Smooth muscle cell (in vitro differentiated cells): ENCODE results near the gene C1R. TPM values are rescaled to one million over a fixed set of nuclear protein-coding genes. Genes with fewer than 3 reads are reported as not detected.

ENCODE experiments used
- DNase-seq: peaks from one replicate; lab custom pipeline; 2025; ENCODE audit not compliant: unreplicated experiment; lab: John Stamatoyannopoulos, UW
- H2AFZ ChIP-seq: fragments of 200-600 bp; sonication (generic); 2 replicates; pipeline ENCODE4 v1.6.0; 2016; ENCODE audit warnings: antibody characterized with exemption, low read depth, mild to moderate bottlenecking
- H3F3A ChIP-seq: fragments of 200-600 bp; sonication (generic); 2 replicates; pipeline ENCODE4 v1.6.0; 2017; ENCODE audit warnings: antibody characterized with exemption, low read depth
- H3K27ac ChIP-seq: fragments of 200-600 bp; sonication (generic); 2 replicates; pipeline ENCODE4 v1.5.1; 2016; ENCODE audit warnings: low read depth, mild to moderate bottlenecking
- H3K27me3 ChIP-seq: fragments of 200-600 bp; sonication (generic); 2 replicates; pipeline ENCODE4 v1.6.1; 2016; ENCODE audit warnings: low read depth, mild to moderate bottlenecking
- H3K36me3 ChIP-seq: fragments of 200-600 bp; sonication (generic); 2 replicates; pipeline ENCODE4 v1.5.1; 2016; ENCODE audit warnings: low read depth
- H3K4me1 ChIP-seq: fragments of 200-600 bp; sonication (generic); 2 replicates; pipeline ENCODE4 v1.5.1; 2016; ENCODE audit warnings: low read depth
- H3K4me2 ChIP-seq: fragments of 200-600 bp; sonication (generic); 2 replicates; pipeline ENCODE4 v1.6.0; 2016; ENCODE audit warnings: mild to moderate bottlenecking
- H3K4me3 ChIP-seq: fragments of 200-600 bp; sonication (generic); 2 replicates; pipeline ENCODE4 v1.5.1; 2016; ENCODE audit warnings: mild to moderate bottlenecking
- H3K79me2 ChIP-seq: fragments of 200-600 bp; sonication (generic); 2 replicates; pipeline ENCODE4 v1.6.0; 2016; ENCODE audit warnings: low read depth, mild to moderate bottlenecking
- H3K9ac ChIP-seq: fragments of 200-600 bp; sonication (generic); 2 replicates; pipeline ENCODE4 v1.6.0; 2016; ENCODE audit warnings: low read depth
- H3K9me3 ChIP-seq: fragments of 200-600 bp; sonication (generic); replicated peaks from 2 replicates; pipeline ENCODE4 v1.5.1; 2016; ENCODE audit warnings: low read depth
- H4K20me1 ChIP-seq: fragments of 200-600 bp; sonication (generic); 2 replicates; pipeline ENCODE4 v1.6.0; 2016; ENCODE audit warnings: low read depth
- WGBS: methylation state at CpG from one replicate; pipeline ENCODE4 v1.1.7; 2016; ENCODE audit warnings: low lambda C conversion rate; 5-methylcytosine and 5-hydroxymethylcytosine counted together
- polyA plus RNA-seq: library from polyadenylated mRNA; unstranded; fragments of >200 nt; fragmentation: Nextera tagmentation; extraction: Ambion mirVana; gene quantifications from 2 replicates; pipeline ENCODE4 v1.2.1, GENCODE V29; 2016
- total RNA-seq: library from RNA; depleted of rRNA; stranded (reverse); fragments of >200 nt; gene quantifications from 2 replicates; pipeline ENCODE4 v1.2.3, GENCODE V29; 2014
- TF ChIP-seq, protein P1 (sequence below): fragments of 200-600 bp; sonication (generic); IDR thresholded peaks from 2 replicates; pipeline ENCODE4 v1.5.1; 2017; ENCODE audit warnings: borderline replicate concordance, mild to moderate bottlenecking, antibody characterized with exemption; ENCODE audit not compliant: insufficient read depth, poor library complexity, severe bottlenecking

C1R gene
- 51.2 and 58.9 TPM in 2 replicates for total RNA-seq
- polyA plus RNA-seq = 78.7 and 83.8 TPM in 2 replicates

DNA sequence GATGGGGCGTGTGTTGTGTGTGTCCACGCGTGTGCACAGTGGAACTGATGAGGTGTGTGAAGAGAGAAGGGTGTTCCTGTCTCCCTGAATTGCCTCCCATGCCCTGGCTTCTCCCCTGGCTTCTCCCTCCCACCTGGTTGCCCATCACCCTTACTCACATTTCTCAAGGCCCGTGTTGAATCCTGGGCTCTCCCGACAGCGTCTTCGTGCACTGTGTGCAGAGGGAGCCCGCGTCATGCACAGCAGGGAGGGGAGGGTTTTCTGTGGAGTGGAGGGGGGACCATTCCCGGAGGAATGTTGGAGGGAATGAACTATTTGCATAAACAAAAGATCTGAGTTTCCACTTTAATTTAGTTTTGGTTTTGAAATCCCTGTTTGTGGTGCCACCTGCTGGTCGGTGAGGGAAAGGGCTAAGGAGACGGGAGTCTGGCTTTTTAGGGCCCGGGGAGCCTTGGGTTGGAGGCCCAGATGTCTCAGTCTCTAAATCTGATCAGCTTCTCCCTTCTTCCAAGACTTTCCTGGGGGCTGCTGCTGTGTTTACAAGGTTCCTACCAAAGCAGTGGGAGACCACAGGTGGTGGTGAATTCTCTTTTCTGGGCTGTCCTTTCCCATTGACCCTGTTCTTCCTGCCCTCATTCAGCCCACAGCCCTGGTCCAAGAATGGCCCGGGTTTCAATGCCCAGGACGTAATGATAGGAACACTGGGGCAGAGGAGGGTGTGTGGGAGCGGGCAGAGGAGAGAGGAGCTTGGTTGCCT is at the start of gene C1R:
TSS of gene C1R (minus strand) at position 217 of the 757 bp plus-strand sequence. CDS start at position 160, 57 bp downstream.
- Histone ChIP-seq H2AFZ (peak within 1 kb of the TSS; percentile 10), H3K27ac (no peak within 1 kb of the TSS), H3F3A (no peaks in the 10 kb centered on the region), H3K9ac (no peak within 1 kb of the TSS), H3K27me3 (no peaks in the 10 kb centered on the region), H3K36me3 (no peaks in the 10 kb centered on the region), H4K20me1 (no peaks in the 10 kb centered on the region), H3K4me3 (peak within 1 kb of the TSS; percentile 43), H3K9me3 (no peaks in the 10 kb centered on the region), H3K79me2 (no peaks in the 10 kb centered on the region), H3K4me2 (peak within 1 kb of the TSS; percentile 82), H3K4me1 (no peaks in the 10 kb centered on the region)
- TF ChIP-seq, protein P1, sequence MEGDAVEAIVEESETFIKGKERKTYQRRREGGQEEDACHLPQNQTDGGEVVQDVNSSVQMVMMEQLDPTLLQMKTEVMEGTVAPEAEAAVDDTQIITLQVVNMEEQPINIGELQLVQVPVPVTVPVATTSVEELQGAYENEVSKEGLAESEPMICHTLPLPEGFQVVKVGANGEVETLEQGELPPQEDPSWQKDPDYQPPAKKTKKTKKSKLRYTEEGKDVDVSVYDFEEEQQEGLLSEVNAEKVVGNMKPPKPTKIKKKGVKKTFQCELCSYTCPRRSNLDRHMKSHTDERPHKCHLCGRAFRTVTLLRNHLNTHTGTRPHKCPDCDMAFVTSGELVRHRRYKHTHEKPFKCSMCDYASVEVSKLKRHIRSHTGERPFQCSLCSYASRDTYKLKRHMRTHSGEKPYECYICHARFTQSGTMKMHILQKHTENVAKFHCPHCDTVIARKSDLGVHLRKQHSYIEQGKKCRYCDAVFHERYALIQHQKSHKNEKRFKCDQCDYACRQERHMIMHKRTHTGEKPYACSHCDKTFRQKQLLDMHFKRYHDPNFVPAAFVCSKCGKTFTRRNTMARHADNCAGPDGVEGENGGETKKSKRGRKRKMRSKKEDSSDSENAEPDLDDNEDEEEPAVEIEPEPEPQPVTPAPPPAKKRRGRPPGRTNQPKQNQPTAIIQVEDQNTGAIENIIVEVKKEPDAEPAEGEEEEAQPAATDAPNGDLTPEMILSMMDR = peak; percentile 86
- 36% methylated on average over 16 of the region's 16 CpGs for WGBS
- DNase-seq = peak; percentile 42

DNA sequence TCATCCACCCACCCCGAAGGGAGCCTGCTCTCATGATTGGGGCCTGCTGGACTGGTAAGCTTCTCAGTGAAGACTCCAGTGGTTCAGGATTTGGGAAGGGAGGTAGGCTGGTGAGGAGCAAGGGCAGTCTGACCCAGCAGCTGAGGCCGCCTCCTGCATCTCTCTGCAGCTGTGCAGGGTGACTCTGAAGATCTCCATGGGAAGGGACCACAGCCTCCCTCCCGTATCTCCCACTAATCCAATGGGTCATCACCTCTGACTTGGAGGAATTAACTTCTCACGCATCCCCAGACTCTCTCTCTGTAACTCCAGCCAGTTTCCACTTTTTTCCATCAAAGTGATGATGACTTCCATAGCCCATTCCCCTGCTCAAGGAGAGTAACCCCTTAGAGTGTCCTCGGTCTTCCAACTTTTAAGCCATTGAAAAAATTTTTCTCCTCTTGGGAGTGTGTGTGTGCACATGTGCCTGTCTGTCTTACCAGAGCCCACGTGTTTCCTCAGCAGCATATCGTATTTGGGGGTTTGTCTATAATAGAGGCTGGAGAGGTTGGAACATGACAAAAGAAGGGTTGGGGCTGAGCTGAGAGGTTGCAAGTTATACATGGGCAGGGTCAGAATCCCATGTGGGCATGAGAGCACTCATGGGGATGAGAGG is 49.2 kb upstream of the C1R start:
- Histone ChIP-seq H3K27me3 (no peaks in the 10 kb centered on the region), H3K9ac (no peak overlapping the region), H3K4me1 (no peaks in the 10 kb centered on the region), H3K36me3 (no peaks in the 10 kb centered on the region), H3F3A (no peaks in the 10 kb centered on the region), H3K79me2 (no peaks in the 10 kb centered on the region), H4K20me1 (no peaks in the 10 kb centered on the region), H3K9me3 (no peaks in the 10 kb centered on the region), H3K27ac (no peak overlapping the region), H3K4me2 (no peak overlapping the region), H2AFZ (no peak overlapping the region), H3K4me3 (no peak overlapping the region)
- TF ChIP-seq, protein P1 = no peak
- DNase-seq = no peak
- WGBS = 92% methylated on average over 7 of the region's 7 CpGs

DNA sequence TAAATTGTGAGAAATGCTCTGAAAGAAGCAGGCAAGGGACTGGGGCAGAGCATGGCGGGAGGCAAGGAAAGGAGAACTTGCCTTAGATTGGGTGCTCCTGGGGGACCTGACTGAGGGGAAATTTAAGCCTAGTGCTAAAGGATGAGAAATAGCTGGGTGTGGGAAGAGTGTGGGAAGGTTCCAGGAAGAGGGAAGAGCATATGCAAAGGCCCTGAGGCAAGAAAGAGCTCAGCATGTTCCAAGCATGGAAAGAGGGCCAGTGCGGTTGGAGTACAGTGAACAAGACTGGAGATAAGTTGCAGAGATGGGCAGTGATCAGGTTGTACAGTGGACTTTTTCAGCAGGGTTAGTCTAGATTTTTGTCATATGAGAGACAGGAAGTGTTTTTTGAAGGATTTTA is 47.0 kb upstream of the C1R start:
- Histone ChIP-seq H3K9me3 (no peaks in the 10 kb centered on the region), H3K27ac (no peak overlapping the region), H3K4me2 (no peak overlapping the region), H3K4me1 (no peaks in the 10 kb centered on the region), H3K4me3 (no peak overlapping the region), H4K20me1 (no peaks in the 10 kb centered on the region), H3K27me3 (no peaks in the 10 kb centered on the region), H2AFZ (no peak overlapping the region), H3K9ac (no peak overlapping the region), H3K36me3 (no peaks in the 10 kb centered on the region), H3F3A (no peaks in the 10 kb centered on the region), H3K79me2 (no peaks in the 10 kb centered on the region)
- no peak for DNase-seq
- WGBS = 98% methylated on average over 2 of the region's 2 CpGs
- TF ChIP-seq, protein P1 = no peak
